ENCODE measurements around the gene NDUFB3. TPM values are rescaled to one million over a fixed set of nuclear protein-coding genes. Genes with fewer than 3 reads are reported as not detected.
A peak's percentile ranks its signal among the peaks of the same experiment; 100 is the strongest.

NDUFB3 gene
- total and polyA plus RNA-seq, 10 of the 15 experiments (the other 5 are each of a cell fraction or from before 2014, with no cell fraction given) = 115 to 1,059 (median 187) TPM

- DNase-seq (ENCODE audit: low read depth, low spot score) (no peak), FAIRE-seq (no peak), ATAC-seq (peak; percentile 23)
- ChIA-PET CTCF (interaction anchor here (0.8 to 1.8 kb wide), 7 partner anchors 9 to 164 kb away, joined by 3 to 24 read pairs (median 5); partner anchors contain the start of genes CASP10 and CFLAR), RAD21 (ENCODE audit: unreplicated experiment) (interaction anchor here (0.9 to 1.4 kb wide), 6 partner anchors 9 to 313 kb away, joined by 3 to 8 read pairs (median 3); partner anchors contain the start of gene CLK1), POLR2A (interaction anchor here (0.7 to 1.8 kb wide), 8 partner anchors 25 to 263 kb away, joined by 3 to 9 read pairs (median 4); partner anchors contain the start of genes CLK1 and ORC2), SMC1A (ENCODE audit: uncharacterized antibody, unreplicated experiment) (interaction anchor here (0.8 to 1.5 kb wide), 8 partner anchors 19 to 238 kb away, joined by 3 to 12 read pairs (median 4); partner anchors contain the start of genes NDUFB3, NIF3L1 and PPIL3)
- Histone ChIP-seq H3K27me3 (replicated peaks in 1 of 2; ENCODE audit: control insufficient read depth in 2 of 2, insufficient read depth in 2 of 2, low read length in 1 of 2) (no peaks in the 10 kb centered on the region), H3K4me1 (ENCODE audit: control insufficient read depth, insufficient read depth, low read length) (peaks cover 47% of the 10 kb centered on the region), H3K27ac (ENCODE audit: control insufficient read depth, insufficient read depth) (peak overlapping the region; percentile 99), H3K79me2 (ENCODE audit: control insufficient read depth, insufficient read depth, low read length) (peaks cover 97% of the 10 kb centered on the region), H4K20me1 (ENCODE audit: control insufficient read depth, insufficient read depth) (no peaks in the 10 kb centered on the region), H2AFZ (ENCODE audit: control insufficient read depth, low read depth, low read length) (no peak overlapping the region), H3K9me3 (replicated peaks; ENCODE audit: control insufficient read depth, insufficient read depth, low read length) (no peaks in the 10 kb centered on the region), H3K4me2 (ENCODE audit: control insufficient read depth, insufficient read depth) (peak overlapping the region; percentile 94), H3K9ac (ENCODE audit: control insufficient read depth, insufficient read depth, low read length) (peak overlapping the region; percentile 90), H3K4me3 (peak overlapping the region; percentile 82), H3K36me3 (ENCODE audit: control insufficient read depth in 2 of 2, insufficient read depth in 2 of 2, low read length in 1 of 2) (peaks cover 0 to 8% of the 10 kb centered on the region in 2 experiments; a peak in 3 of 4 replicates)
- intact Hi-C loops (cut with micrococcal nuclease; ENCODE audit: unreplicated experiment) (loop anchor here (2.0 kb wide), 2 partner anchors 56 to 106 kb away; partner anchors contain the start of gene HYCC2), in situ Hi-C loops (cut with MboI) (no loop called here)
- WGBS (ENCODE audit: insufficient coverage, insufficient replicate concordance, low lambda C conversion rate, missing lambda C conversion rate) = 0% methylated on average over 9 of the region's 9 CpGs
- no TSS peak for BruUV-seq (replicated peaks)
- TF ChIP-seq MTA2 (IDR thresholded peaks at IDR 0.05; ENCODE audit: low read depth) = peak; percentile 33; the same call in 1 of the 2 replicates
- no peak for TF ChIP-seq ATF3 (IDR thresholded peaks at IDR 0.05; ENCODE audit: borderline replicate concordance, extremely low read depth, low read depth, low read length)
- no peak for TF ChIP-seq PAX8 (IDR thresholded peaks at IDR 0.05)
- TF ChIP-seq, protein P1, sequence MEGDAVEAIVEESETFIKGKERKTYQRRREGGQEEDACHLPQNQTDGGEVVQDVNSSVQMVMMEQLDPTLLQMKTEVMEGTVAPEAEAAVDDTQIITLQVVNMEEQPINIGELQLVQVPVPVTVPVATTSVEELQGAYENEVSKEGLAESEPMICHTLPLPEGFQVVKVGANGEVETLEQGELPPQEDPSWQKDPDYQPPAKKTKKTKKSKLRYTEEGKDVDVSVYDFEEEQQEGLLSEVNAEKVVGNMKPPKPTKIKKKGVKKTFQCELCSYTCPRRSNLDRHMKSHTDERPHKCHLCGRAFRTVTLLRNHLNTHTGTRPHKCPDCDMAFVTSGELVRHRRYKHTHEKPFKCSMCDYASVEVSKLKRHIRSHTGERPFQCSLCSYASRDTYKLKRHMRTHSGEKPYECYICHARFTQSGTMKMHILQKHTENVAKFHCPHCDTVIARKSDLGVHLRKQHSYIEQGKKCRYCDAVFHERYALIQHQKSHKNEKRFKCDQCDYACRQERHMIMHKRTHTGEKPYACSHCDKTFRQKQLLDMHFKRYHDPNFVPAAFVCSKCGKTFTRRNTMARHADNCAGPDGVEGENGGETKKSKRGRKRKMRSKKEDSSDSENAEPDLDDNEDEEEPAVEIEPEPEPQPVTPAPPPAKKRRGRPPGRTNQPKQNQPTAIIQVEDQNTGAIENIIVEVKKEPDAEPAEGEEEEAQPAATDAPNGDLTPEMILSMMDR (IDR thresholded peaks at IDR 0.05 in 2 of 3, conservative IDR thresholded peaks at IDR 0.05 in 1 of 3; ENCODE audit: control insufficient read depth in 2 of 3, extremely low read depth in 1 of 3, insufficient read depth in 1 of 3, low read depth in 3 of 3, low read length in 3 of 3) = no peak
- TF ChIP-seq WRNIP1 (IDR thresholded peaks at IDR 0.05; ENCODE audit: borderline replicate concordance, low read depth, low read length) = 0 out of 2 replicates have a peak, but pooled peaks have one; percentile 85
- no peak for TF ChIP-seq PML (IDR thresholded peaks at IDR 0.05; ENCODE audit: low read length)
- TF ChIP-seq NR2F1 (conservative IDR thresholded peaks at IDR 0.05) = peak; percentile 43; the same call in 1 of the 2 replicates
- no peak for TF ChIP-seq ZNF24 (IDR thresholded peaks at IDR 0.05)
- TF ChIP-seq, protein P2, sequence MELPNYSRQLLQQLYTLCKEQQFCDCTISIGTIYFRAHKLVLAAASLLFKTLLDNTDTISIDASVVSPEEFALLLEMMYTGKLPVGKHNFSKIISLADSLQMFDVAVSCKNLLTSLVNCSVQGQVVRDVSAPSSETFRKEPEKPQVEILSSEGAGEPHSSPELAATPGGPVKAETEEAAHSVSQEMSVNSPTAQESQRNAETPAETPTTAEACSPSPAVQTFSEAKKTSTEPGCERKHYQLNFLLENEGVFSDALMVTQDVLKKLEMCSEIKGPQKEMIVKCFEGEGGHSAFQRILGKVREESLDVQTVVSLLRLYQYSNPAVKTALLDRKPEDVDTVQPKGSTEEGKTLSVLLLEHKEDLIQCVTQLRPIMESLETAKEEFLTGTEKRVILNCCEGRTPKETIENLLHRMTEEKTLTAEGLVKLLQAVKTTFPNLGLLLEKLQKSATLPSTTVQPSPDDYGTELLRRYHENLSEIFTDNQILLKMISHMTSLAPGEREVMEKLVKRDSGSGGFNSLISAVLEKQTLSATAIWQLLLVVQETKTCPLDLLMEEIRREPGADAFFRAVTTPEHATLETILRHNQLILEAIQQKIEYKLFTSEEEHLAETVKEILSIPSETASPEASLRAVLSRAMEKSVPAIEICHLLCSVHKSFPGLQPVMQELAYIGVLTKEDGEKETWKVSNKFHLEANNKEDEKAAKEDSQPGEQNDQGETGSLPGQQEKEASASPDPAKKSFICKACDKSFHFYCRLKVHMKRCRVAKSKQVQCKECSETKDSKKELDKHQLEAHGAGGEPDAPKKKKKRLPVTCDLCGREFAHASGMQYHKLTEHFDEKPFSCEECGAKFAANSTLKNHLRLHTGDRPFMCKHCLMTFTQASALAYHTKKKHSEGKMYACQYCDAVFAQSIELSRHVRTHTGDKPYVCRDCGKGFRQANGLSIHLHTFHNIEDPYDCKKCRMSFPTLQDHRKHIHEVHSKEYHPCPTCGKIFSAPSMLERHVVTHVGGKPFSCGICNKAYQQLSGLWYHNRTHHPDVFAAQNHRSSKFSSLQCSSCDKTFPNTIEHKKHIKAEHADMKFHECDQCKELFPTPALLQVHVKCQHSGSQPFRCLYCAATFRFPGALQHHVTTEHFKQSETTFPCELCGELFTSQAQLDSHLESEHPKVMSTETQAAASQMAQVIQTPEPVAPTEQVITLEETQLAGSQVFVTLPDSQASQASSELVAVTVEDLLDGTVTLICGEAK (IDR thresholded peaks at IDR 0.05; ENCODE audit: borderline replicate concordance) = no peak
Measured at GRCh38 chr2:201126308-201127151, 54.7 kb downstream of the NDUFB3 start.
